Stimulated activated CD8-positive, alpha-beta memory T cell treated with anti-CD3 and anti-CD28 coated beads, Interleukin-15, amount 100 ng/mL, for 4 hours (primary cell): ENCODE data around the gene CASTOR2.
A peak's percentile ranks its signal among the peaks of the same experiment; 100 is the strongest.
"Not testable (repeated sequence)": the region's sequence is repeated elsewhere in the genome, so short reads cannot be mapped to it uniquely, and the experiment has no call there.

Experiments
- DNase-seq, 2 donors: peaks; one replicate each; pipeline ENCODE4 v3.0.0-alpha.2; 2020; ENCODE audit warnings: low read depth in 2 of 2

CASTOR2 gene

GRCh38 chr7:74964511-74965119 is at the start of gene CASTOR2:
Gene CASTOR2, plus strand, starts transcription at chr7:74964705. Its CDS starts 281 bp downstream, at chr7:74964986.
- DNase-seq = peak; percentile 30 to 56

- DNase-seq = not testable (repeated sequence)
Measured at GRCh38 chr7:74922321-74922890, 42.1 kb upstream of the CASTOR2 start.

GRCh38 chr7:74923644-74924043 is 40.9 kb upstream of the CASTOR2 start:
- DNase-seq = not testable (repeated sequence)

- not testable (repeated sequence) for DNase-seq
Measured at GRCh38 chr7:74926968-74927367, 37.5 kb upstream of the CASTOR2 start.

- DNase-seq = not testable (repeated sequence)
Measured at GRCh38 chr7:74931563-74932328, 32.8 kb upstream of the CASTOR2 start.

GRCh38 chr7:74939429-74939828 is 25.1 kb upstream of the CASTOR2 start:
- not testable (repeated sequence) for DNase-seq

- DNase-seq = not testable (repeated sequence)
Measured at GRCh38 chr7:74941302-74942069, 23.0 kb upstream of the CASTOR2 start.

- DNase-seq = not testable (repeated sequence)
Measured at GRCh38 chr7:74943923-74944322, 20.6 kb upstream of the CASTOR2 start.

GRCh38 chr7:74947741-74948140 is 16.8 kb upstream of the CASTOR2 start:
- not testable (repeated sequence) for DNase-seq

- DNase-seq = not testable (repeated sequence)
Measured at GRCh38 chr7:74953774-74954173, 10.7 kb upstream of the CASTOR2 start.

- DNase-seq = not testable (repeated sequence)
Measured at GRCh38 chr7:74958328-74958727, 6.2 kb upstream of the CASTOR2 start.

- DNase-seq = not testable (repeated sequence)
Measured at GRCh38 chr7:74963704-74964510, 598 bp upstream of the CASTOR2 start.

- DNase-seq = not testable (repeated sequence)
Measured at GRCh38 chr7:74966208-74966854, 1.8 kb downstream of the CASTOR2 start.

- DNase-seq = not testable (repeated sequence)
Measured at GRCh38 chr7:74966909-74967308, 2.4 kb downstream of the CASTOR2 start.

- DNase-seq = not testable (repeated sequence)
Measured at GRCh38 chr7:74971431-74971830, 6.9 kb downstream of the CASTOR2 start.

GRCh38 chr7:74972377-74972776 is 7.9 kb downstream of the CASTOR2 start:
- DNase-seq = not testable (repeated sequence)

GRCh38 chr7:74975959-74976358 is 11.5 kb downstream of the CASTOR2 start:
- DNase-seq = not testable (repeated sequence)

- DNase-seq = not testable (repeated sequence)
Measured at GRCh38 chr7:74977523-74977922, 13.0 kb downstream of the CASTOR2 start.

GRCh38 chr7:74988436-74988835 is 23.9 kb downstream of the CASTOR2 start:
- not testable (repeated sequence) for DNase-seq

- no peak for DNase-seq
Measured at GRCh38 chr7:74993121-74993520, 28.6 kb downstream of the CASTOR2 start.
